ENCODE results near the gene ESRRG. TPM values are rescaled to one million over a fixed set of nuclear protein-coding genes. Genes with fewer than 3 reads are reported as not detected.

The ESRRG gene
- total and polyA plus RNA-seq, 2 experiments from 2014 or later = 1.2 to 1.7 TPM

- peaks cover 30% of the 10 kb centered on the region for H3K4me1 Mint-ChIP-seq
- Histone ChIP-seq H2AFZ (no peak overlapping the region), H3K4me2 (no peak overlapping the region), H3F3A (replicated peaks; ENCODE audit: low read depth) (no peaks in the 10 kb centered on the region), H3K79me2 (replicated peaks; ENCODE audit: insufficient read depth) (no peaks in the 10 kb centered on the region), H3K36me3 (ENCODE audit: insufficient read depth) (no peaks in the 10 kb centered on the region), H3K27ac (ENCODE audit: low read depth) (no peak overlapping the region), H3K9me2 (ENCODE audit: insufficient read depth) (no peaks in the 10 kb centered on the region), H3K27me3 (ENCODE audit: insufficient read depth) (no peaks in the 10 kb centered on the region), H3K4me1 (ENCODE audit: insufficient read depth) (peaks cover 21% of the 10 kb centered on the region), H4K20me1 (replicated peaks; ENCODE audit: insufficient read depth) (no peaks in the 10 kb centered on the region), H3K4me3 (no peak overlapping the region)
- no peak overlapping the region for H3K4me3 Mint-ChIP-seq
- TF ChIP-seq EZH2 (IDR thresholded peaks at IDR 0.05; ENCODE audit: low read depth, unreplicated experiment) (no peak), JUNB (IDR thresholded peaks at IDR 0.05; ENCODE audit: unreplicated experiment) (no peak), NANOG (IDR thresholded peaks at IDR 0.05; ENCODE audit: borderline replicate concordance) (no peak), CREB1 (CRISPR knock-in tag; IDR thresholded peaks at IDR 0.05; ENCODE audit: low read depth) (no peak), ZNF114 (CRISPR knock-in tag; IDR thresholded peaks at IDR 0.05) (no peak), ZNF331 (CRISPR knock-in tag; IDR thresholded peaks at IDR 0.05; ENCODE audit: low read depth) (no peak), ZNF462 (CRISPR knock-in tag; IDR thresholded peaks at IDR 0.05) (no peak), ETS1 (IDR thresholded peaks at IDR 0.05) (no peak), POLR2AphosphoS5 (IDR thresholded peaks at IDR 0.05; ENCODE audit: low read depth) (no peak), STAT1 (IDR thresholded peaks at IDR 0.05; ENCODE audit: unreplicated experiment) (no peak), EZH2phosphoT487 (IDR thresholded peaks at IDR 0.05; ENCODE audit: unreplicated experiment) (no peak), REST (IDR thresholded peaks at IDR 0.05; ENCODE audit: unreplicated experiment) (no peak)
- TF ChIP-seq, protein P1, sequence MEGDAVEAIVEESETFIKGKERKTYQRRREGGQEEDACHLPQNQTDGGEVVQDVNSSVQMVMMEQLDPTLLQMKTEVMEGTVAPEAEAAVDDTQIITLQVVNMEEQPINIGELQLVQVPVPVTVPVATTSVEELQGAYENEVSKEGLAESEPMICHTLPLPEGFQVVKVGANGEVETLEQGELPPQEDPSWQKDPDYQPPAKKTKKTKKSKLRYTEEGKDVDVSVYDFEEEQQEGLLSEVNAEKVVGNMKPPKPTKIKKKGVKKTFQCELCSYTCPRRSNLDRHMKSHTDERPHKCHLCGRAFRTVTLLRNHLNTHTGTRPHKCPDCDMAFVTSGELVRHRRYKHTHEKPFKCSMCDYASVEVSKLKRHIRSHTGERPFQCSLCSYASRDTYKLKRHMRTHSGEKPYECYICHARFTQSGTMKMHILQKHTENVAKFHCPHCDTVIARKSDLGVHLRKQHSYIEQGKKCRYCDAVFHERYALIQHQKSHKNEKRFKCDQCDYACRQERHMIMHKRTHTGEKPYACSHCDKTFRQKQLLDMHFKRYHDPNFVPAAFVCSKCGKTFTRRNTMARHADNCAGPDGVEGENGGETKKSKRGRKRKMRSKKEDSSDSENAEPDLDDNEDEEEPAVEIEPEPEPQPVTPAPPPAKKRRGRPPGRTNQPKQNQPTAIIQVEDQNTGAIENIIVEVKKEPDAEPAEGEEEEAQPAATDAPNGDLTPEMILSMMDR (conservative IDR thresholded peaks at IDR 0.05; ENCODE audit: low read depth in 2 of 2) = no peak
- DNase-seq (ENCODE audit: low spot score) = no peak
- H3K27ac Mint-ChIP-seq = no peak overlapping the region
- H3K9me3 Mint-ChIP-seq = no peaks in the 10 kb centered on the region
- H3K27me3 Mint-ChIP-seq (ENCODE audit: insufficient read depth, low read depth, poor library complexity) = no peaks in the 10 kb centered on the region
- H3K36me3 Mint-ChIP-seq (ENCODE audit: low read depth) = no peaks in the 10 kb centered on the region
- ATAC-seq = no peak
Observed at GRCh38 chr1:216690603-216691002, 32.6 kb downstream of the ESRRG start.

Data from GM23338 (cell line).